Loucy (cell line): ENCODE measurements around the gene EEF1AKMT2.

ENCODE experiments used
- CTCF ChIP-seq: fragments of 200-600 bp; sonication (generic); conservative IDR thresholded peaks from 2 replicates; pipeline ENCODE4 v1.5.1; 2014; ENCODE audit warnings: mild to moderate bottlenecking, antibody characterized with exemption, low read length
- EZH2phosphoT487 ChIP-seq: fragments of 200-600 bp; IDR thresholded peaks from 2 replicates; pipeline ENCODE4 v1.6.1; 2018; ENCODE audit warnings: antibody characterized with exemption, mild to moderate bottlenecking, moderate library complexity, borderline replicate concordance

GRCh38 chr10:124739986-124740368 is 51.7 kb downstream of the EEF1AKMT2 start:
- TF ChIP-seq CTCF (no peak), EZH2phosphoT487 (no peak)
